PC-3 (cell line): ENCODE measurements around the gene LTA.

ENCODE experiments used
- CTCF ChIP-seq: fragments of 300-600 bp; sonication (generic); conservative IDR thresholded peaks from 2 replicates; pipeline ENCODE4 v1.5.1; 2017; ENCODE audit warnings: antibody characterized with exemption, low read depth, mild to moderate bottlenecking, low read length
- EZH2 ChIP-seq: fragments of 300-600 bp; sonication (generic); IDR thresholded peaks from one replicate; pipeline ENCODE4 v1.6.1; 2017; ENCODE audit warnings: antibody characterized with exemption, mild to moderate bottlenecking, low read length; ENCODE audit not compliant: unreplicated experiment

DNA sequence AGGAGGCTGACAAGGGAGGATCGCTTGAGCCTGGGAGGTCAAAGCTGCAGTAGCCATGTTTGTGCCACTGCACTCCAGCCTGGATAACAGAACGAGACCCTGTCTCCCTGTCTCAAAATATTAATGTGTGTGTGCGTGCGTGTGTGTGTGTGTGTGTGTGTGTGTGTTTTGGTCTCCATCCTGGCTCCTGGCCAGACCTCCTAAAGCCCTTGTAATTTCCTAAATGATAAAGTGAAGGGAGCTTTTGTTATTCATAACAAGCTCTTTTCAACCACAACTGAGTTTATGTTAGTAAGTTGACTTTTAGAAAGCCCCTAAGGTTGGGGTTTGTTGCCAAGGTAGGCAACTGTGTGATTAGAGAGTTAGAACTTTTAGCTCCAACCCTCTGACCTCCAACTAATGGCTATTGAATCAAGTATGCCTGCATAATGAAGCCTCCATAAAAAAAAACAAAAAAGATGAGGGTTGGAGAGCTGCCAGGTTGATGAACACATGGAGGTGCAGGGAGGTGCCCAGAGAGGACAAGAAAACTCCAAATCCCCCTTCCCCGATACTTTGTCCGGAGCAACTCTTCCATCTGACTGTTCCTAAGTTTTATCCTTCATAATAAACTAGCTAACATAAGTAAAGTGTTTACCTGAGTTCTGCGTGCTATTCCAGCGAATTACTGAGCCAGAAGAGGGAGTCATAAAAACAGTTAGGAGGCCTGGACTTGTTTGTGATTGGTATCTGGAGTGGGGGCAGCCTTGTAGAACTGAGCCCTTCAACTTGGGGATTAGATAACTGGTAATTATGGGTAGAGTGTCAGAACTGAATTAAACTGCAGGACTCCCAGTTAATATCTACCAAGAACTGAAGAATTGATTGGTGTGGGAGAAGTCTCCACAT, 37.7 kb downstream of the LTA start:
- TF ChIP-seq CTCF (no peak), EZH2 (no peak)
